GM13976 (cell line): ENCODE results near the gene SORBS1.

ENCODE experiments used
- DNase-seq: peaks from one replicate; pipeline ENCODE4 v3.0.0; 2012; ENCODE audit warnings: low spot score
- CTCF ChIP-seq: IDR thresholded peaks from 2 replicates; pipeline ENCODE4 v1.5.1; 2012; ENCODE audit warnings: borderline replicate concordance, mild to moderate bottlenecking; ENCODE audit not compliant: insufficient read depth; ENCODE audit errors: extremely low read depth, missing control alignments, control extremely low read depth
- in situ Hi-C: fragments of 300-500 bp; cut with MboI; formaldehyde crosslinking; loops from one replicate; pipeline ENCODE4 v1.12.0; 2022; ENCODE audit warnings: low sequenced_read_pairs, mixed read lengths, inconsistent platforms; ENCODE audit not compliant: unreplicated experiment

Gene SORBS1

GRCh38 chr10:95501203-95502094, 59.7 kb downstream of the SORBS1 start:
- in situ Hi-C loops: no loop called here
- TF ChIP-seq CTCF: no peak
- no peak for DNase-seq

DNA sequence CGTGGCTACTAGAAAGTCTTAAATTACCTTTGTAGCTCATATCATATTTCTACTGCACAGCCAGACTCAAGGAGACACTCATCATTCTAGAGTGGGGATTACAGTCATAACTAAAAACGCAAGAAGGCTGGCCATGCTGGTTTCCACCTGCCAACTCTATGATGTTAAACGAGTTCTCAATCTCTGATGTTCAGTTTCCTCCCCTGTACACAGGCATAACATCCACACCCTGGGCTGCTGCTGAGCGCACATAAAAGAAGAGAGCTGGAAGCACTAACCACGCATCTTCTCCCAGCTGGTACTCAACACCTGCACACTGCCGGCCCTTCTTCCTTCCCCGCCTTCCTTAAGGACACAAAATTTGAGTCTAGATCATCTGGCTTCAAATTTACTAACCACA, 60.5 kb downstream of the SORBS1 start:
- no peak for TF ChIP-seq CTCF
- in situ Hi-C loops: no loop called here
- no peak for DNase-seq

DNA sequence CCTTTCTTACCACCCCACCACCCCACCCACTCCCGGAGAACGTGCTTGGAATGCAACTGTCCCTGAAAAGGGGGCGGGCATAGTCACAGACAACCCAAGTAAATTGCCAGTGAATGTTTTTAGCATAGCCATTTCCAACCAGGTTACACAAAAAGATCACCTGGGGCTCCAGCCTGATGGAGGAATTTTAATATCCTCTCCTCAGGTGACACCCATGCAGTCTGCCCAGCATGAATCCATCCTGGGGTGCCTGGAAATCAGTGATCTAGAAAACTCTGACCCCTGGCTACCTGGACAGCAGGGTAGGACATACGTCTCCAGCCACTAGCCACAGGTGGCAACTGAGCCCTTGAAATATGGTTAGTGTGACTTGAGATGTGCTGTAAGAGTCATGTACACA, 61.1 kb downstream of the SORBS1 start:
- no peak for DNase-seq
- in situ Hi-C loops: no loop called here
- TF ChIP-seq CTCF: no peak

DNA sequence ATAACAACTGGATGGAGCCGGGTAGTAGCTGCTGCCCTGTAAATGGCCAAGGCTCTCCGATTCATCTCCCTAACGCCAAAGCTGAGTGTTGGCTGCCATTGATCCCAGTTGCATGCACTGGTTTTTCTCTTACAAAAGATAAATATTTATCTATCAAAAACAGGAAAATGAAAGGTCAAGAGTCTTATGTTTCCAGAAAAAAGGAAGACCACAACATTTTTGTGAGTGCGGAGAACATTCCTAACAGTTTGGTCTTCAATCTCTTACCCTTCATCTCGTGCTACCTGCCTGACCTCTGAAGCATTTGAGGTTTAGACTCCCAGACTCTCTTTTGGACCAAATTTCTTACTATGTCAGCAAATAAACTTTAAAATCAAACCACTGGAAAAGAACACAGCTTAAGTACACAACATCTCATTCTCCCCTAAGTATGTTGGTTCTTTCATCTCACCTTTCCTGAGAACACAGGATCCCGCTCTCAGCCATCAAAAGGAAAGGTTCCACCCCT, 61.6 kb downstream of the SORBS1 start:
- DNase-seq: no peak
- no peak for TF ChIP-seq CTCF
- in situ Hi-C loops: no loop called here

DNA sequence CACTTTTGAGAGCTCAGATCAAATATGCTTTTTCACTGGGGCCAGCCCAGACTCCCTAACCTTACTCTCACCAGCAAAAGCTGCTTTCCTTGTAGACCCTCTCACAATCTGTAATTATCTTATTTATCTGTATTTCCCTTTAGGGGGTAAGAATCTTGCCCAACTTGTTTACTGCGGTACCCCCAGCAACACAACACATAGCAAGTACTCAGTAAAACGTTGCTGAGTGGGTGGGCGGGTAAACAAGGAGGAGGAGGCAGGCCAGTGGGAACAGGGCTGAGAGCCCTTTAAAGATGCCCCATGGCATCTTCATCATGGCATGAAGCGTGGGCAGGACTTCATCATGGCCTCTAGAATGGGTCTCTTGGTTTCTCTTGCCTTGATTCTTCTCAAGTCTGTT, 64.2 kb downstream of the SORBS1 start:
- in situ Hi-C loops: no loop called here
- no peak for TF ChIP-seq CTCF
- DNase-seq: no peak

- TF ChIP-seq CTCF: no peak
- in situ Hi-C loops: no loop called here
- no peak for DNase-seq
These were observed 64.8 kb downstream of the SORBS1 start for GRCh38 chr10:95496246-95496911.
